ENCODE measurements around the gene AFG1L.
"Not testable (repeated sequence)": the region's sequence is repeated elsewhere in the genome, so short reads cannot be mapped to it uniquely, and the experiment has no call there.

The AFG1L gene

DNA sequence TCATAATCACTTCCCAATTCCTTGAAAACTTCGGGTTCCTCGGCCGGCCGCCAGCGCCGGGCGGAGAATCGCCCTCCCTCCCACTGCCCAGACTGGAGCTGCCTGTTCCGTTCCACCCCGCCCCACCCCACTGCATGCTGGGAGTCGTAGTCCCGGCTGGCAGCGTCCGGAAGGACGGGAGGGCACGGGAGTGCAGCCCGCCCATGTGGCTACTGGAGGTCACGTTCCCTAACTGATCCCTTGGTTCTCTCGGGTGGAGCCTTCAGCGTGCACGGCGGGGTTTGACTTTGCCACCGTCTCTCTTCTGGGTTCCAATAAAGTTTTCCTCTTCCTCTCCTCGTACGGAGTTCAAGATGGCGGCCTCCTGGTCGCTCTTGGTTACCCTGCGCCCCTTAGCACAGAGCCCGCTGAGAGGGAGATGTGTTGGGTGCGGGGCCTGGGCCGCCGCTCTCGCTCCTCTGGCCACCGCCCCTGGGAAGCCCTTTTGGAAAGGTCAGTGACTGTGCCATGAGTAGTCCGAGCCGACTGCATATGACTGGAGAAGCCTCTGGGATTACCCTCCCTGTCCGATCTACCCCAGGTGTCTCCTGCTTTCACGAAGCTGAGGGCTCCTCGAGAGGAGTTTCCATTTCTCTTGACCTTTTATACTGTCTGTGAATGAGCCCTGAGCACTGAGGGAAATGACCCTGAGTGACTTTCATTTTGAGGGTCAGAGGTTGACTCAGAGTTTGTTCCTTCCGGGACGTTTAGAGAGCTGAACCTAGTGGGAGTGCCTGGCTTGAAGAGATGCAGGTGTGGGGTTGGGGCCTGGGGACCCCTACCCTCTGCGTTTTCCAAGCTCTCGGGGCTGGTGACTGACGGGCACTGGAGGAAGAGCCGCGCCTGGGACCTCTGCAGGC lies at the start of gene AFG1L:
Gene AFG1L (plus strand): TSS at position 328 of the 899 bp plus-strand sequence. CDS start 26 bp downstream, at position 354.
- no peaks in the 10 kb centered on the region for H4K20me1 ChIP-seq (ENCODE audit: insufficient read depth)
- peak within 1 kb of the TSS; percentile 99 for H3K9ac ChIP-seq
- peak within 1 kb of the TSS; percentile 52 for H3K4me3 ChIP-seq (IDR thresholded peaks at IDR 0.05; ENCODE audit: insufficient read depth, low read depth, low read length)
- peak within 1 kb of the TSS; percentile 94 for H2AFZ ChIP-seq (ENCODE audit: low read depth)
- H3K27ac ChIP-seq: peak within 1 kb of the TSS; percentile 97
- H3K4me1 ChIP-seq (ENCODE audit: low read depth, poor library complexity, severe bottlenecking): peaks cover 8% of the 10 kb centered on the region
- H3K27me3 ChIP-seq (ENCODE audit: insufficient read depth, low read depth): no peaks in the 10 kb centered on the region
- peak within 1 kb of the TSS; percentile 76 for H3K4me2 ChIP-seq
- no peaks in the 10 kb centered on the region for H3K36me3 ChIP-seq (ENCODE audit: insufficient read depth)
- no peaks in the 10 kb centered on the region for H3K79me2 ChIP-seq (ENCODE audit: insufficient read depth, low read depth)
- TF ChIP-seq, protein P1, sequence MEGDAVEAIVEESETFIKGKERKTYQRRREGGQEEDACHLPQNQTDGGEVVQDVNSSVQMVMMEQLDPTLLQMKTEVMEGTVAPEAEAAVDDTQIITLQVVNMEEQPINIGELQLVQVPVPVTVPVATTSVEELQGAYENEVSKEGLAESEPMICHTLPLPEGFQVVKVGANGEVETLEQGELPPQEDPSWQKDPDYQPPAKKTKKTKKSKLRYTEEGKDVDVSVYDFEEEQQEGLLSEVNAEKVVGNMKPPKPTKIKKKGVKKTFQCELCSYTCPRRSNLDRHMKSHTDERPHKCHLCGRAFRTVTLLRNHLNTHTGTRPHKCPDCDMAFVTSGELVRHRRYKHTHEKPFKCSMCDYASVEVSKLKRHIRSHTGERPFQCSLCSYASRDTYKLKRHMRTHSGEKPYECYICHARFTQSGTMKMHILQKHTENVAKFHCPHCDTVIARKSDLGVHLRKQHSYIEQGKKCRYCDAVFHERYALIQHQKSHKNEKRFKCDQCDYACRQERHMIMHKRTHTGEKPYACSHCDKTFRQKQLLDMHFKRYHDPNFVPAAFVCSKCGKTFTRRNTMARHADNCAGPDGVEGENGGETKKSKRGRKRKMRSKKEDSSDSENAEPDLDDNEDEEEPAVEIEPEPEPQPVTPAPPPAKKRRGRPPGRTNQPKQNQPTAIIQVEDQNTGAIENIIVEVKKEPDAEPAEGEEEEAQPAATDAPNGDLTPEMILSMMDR (conservative IDR thresholded peaks at IDR 0.05; ENCODE audit: low read depth, low read length): no peak

DNA sequence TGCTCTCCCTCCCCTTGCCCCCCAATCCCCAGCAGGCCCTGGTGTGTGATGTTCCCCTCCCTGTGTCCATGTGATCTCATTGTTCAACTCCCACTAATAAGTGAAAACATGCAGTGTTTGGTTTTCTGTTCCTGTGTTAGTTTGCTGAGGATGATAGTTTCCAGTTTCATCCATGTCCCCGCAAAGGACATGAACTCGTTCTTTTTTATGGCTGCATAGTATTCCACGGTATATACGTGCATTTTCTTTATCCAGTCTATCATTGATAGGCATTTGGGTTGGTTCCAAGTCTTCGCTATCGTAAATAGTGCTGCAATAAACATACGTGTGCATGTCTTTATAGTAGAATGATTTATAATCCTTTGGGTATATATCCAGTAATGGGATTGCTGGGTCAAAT lies 49.8 kb upstream of the AFG1L start:
- not testable (repeated sequence) for H3K79me2 ChIP-seq (ENCODE audit: insufficient read depth, low read depth); H3K4me3 ChIP-seq (IDR thresholded peaks at IDR 0.05; ENCODE audit: insufficient read depth, low read depth, low read length); H4K20me1 ChIP-seq (ENCODE audit: insufficient read depth); H3K4me1 ChIP-seq (ENCODE audit: low read depth, poor library complexity, severe bottlenecking); H3K4me2 ChIP-seq; H3K27ac ChIP-seq; H3K36me3 ChIP-seq (ENCODE audit: insufficient read depth); H3K27me3 ChIP-seq (ENCODE audit: insufficient read depth, low read depth); H3K9ac ChIP-seq; H2AFZ ChIP-seq (ENCODE audit: low read depth)

DNA sequence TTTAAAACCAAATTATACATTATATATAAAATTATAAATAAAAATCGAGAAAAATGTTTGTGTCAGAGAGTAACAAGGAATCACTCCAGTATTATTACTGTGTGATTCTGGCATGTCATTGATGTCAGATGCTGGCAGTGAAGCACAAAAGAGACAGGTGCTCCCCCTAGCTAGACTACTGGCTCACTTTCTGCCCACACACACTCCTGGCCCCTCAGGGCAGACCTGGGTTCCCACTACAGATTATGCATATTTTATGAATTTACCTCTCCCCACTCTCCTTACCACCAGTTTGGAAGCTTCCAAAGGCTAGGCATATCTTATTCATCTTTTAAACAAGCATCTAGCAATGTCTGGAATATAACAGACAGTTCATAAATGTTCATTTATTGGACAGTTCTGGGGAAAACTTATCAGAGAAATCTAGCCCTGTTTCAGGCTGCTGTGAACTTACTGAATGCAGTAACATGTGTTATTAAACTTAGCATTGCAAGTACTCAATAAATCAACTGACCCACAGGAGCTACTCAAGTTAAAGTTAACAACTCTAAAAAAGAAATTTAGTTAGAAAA lies 46.8 kb upstream of the AFG1L start:
- Histone ChIP-seq H3K36me3 (ENCODE audit: insufficient read depth) (no peaks in the 10 kb centered on the region), H3K27me3 (ENCODE audit: insufficient read depth, low read depth) (no peaks in the 10 kb centered on the region), H2AFZ (ENCODE audit: low read depth) (no peak overlapping the region), H3K4me1 (ENCODE audit: low read depth, poor library complexity, severe bottlenecking) (no peaks in the 10 kb centered on the region), H3K4me3 (IDR thresholded peaks at IDR 0.05; ENCODE audit: insufficient read depth, low read depth, low read length) (no peak overlapping the region), H4K20me1 (ENCODE audit: insufficient read depth) (no peaks in the 10 kb centered on the region), H3K9ac (no peak overlapping the region), H3K27ac (no peak overlapping the region), H3K79me2 (ENCODE audit: insufficient read depth, low read depth) (no peaks in the 10 kb centered on the region), H3K4me2 (no peak overlapping the region)
- TF ChIP-seq, protein P1 (conservative IDR thresholded peaks at IDR 0.05; ENCODE audit: low read depth, low read length): no peak

DNA sequence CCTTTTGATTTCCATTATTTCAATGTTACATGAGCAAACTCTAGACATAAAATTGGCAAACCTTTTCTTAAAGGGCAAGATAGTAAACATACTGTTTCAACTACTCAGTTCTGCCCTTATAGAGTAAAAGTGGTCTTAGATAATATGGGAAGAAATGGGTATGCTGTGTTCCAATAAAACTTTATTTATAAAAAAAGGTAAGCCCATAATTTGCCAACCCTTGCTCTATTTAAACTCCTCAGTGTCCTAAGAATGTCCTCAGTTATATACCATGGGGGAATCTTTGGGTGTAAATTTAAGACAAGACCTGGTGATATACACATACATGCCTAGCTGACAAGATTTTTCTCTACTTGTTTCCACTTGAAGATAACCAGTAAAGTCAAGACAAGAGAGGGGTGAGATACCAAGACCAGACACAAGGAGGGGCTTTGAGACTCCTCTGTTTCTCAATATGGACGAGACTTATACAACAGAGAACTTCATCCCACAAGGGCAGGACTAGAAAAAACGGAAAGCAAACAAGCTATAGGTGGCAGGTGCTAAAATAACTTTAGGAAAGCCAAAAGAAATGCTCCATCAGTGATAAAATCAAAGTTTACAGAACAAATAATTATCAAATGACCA lies 44.5 kb upstream of the AFG1L start:
- TF ChIP-seq, protein P1 (conservative IDR thresholded peaks at IDR 0.05; ENCODE audit: low read depth, low read length): 0 out of 2 replicates have a peak, but pooled peaks have one; percentile 21
- Histone ChIP-seq H3K27me3 (ENCODE audit: insufficient read depth, low read depth) (no peaks in the 10 kb centered on the region), H3K27ac (no peak overlapping the region), H3K4me2 (no peak overlapping the region), H3K9ac (no peak overlapping the region), H4K20me1 (ENCODE audit: insufficient read depth) (no peaks in the 10 kb centered on the region), H3K4me1 (ENCODE audit: low read depth, poor library complexity, severe bottlenecking) (peaks cover 4% of the 10 kb centered on the region), H2AFZ (ENCODE audit: low read depth) (no peak overlapping the region), H3K4me3 (IDR thresholded peaks at IDR 0.05; ENCODE audit: insufficient read depth, low read depth, low read length) (no peak overlapping the region), H3K79me2 (ENCODE audit: insufficient read depth, low read depth) (no peaks in the 10 kb centered on the region), H3K36me3 (ENCODE audit: insufficient read depth) (no peaks in the 10 kb centered on the region)

All from KMS-11 (cell line).